Esophagus squamous epithelium (tissue), 4 donors: ENCODE measurements around the gene KLHDC3.

Experiments
- CTCF ChIP-seq, 6 experiments: fragments of 450-650 bp in 4 of 6; fragments of 200-600 bp in 2 of 6; sonication (generic) in 2 of 6; IDR thresholded peaks; one replicate each; pipeline ENCODE4 v1.5.1; 2016 to 2019; ENCODE audit warnings: antibody characterized with exemption in 6 of 6, mild to moderate bottlenecking in 4 of 6, moderate library complexity in 4 of 6
- POLR2A ChIP-seq, 4 donors: fragments of 450-650 bp; IDR thresholded peaks; one replicate each; pipeline ENCODE4 v1.6.1; 2017; ENCODE audit warnings: antibody characterized with exemption in 4 of 4, mild to moderate bottlenecking in 4 of 4, moderate library complexity in 3 of 4

GRCh38 chr6:43052842-43053544, 38.9 kb downstream of the KLHDC3 start:
- TF ChIP-seq CTCF (IDR thresholded peaks at IDR 0.05) (no peak), POLR2A (IDR thresholded peaks at IDR 0.05) (no peak)
